SK-N-SH treated with all-trans-retinoic acid at 6 μM for 48 hours (cell line): ENCODE measurements around the gene OOSP4A.

Experiments
- ATAC-seq: fragments of 200-7000 bp; cut with Tn5 transposase; 3 replicates; pipeline ENCODE4 v1.9.1; 2020; ENCODE audit warnings: mild to moderate bottlenecking, moderate library complexity
- ARNTL ChIP-seq: fragments of 450-650 bp; formaldehyde crosslinking; IDR thresholded peaks from 2 replicates; pipeline ENCODE4 v1.5.0; 2020; ENCODE audit warnings: low read depth, mild to moderate bottlenecking, moderate library complexity, borderline replicate concordance
- BACH2 ChIP-seq: fragments of 250-450 bp; sonication (Bioruptor Pico); IDR thresholded peaks from 2 replicates; pipeline ENCODE4 v1.9.0; 2021; ENCODE audit warnings: mild to moderate bottlenecking, borderline replicate concordance
- GLIS3 ChIP-seq: fragments of 250-450 bp; sonication (Bioruptor Pico); IDR thresholded peaks from 2 replicates; pipeline ENCODE4 v1.5.0; 2020; ENCODE audit warnings: mild to moderate bottlenecking, moderate library complexity
- ISL1 ChIP-seq: fragments of 250-450 bp; sonication (Bioruptor Pico); IDR thresholded peaks from 2 replicates; pipeline ENCODE4 v2.1.2; 2022; ENCODE audit warnings: mild to moderate bottlenecking, moderate library complexity
- OSR1 ChIP-seq: fragments of 250-450 bp; sonication (Bioruptor Pico); IDR thresholded peaks from 2 replicates; pipeline ENCODE4 v1.8.0; 2022; ENCODE audit warnings: moderate library complexity, mild to moderate bottlenecking, inconsistent platforms
- POU6F1 ChIP-seq: fragments of 250-450 bp; sonication (Bioruptor Pico); IDR thresholded peaks from 2 replicates; pipeline ENCODE4 v1.8.0; 2021; ENCODE audit warnings: low read depth, mild to moderate bottlenecking, moderate library complexity, borderline replicate concordance
- PPARA ChIP-seq: fragments of 250-450 bp; sonication (Bioruptor Pico); IDR thresholded peaks from 2 replicates; pipeline ENCODE4 v1.5.0; 2020; ENCODE audit warnings: mild to moderate bottlenecking, borderline replicate concordance
- RARB ChIP-seq: fragments of 250-450 bp; sonication (Bioruptor Pico); IDR thresholded peaks from 2 replicates; pipeline ENCODE4 v1.8.0; 2021; ENCODE audit warnings: mild to moderate bottlenecking, moderate library complexity
- SNAI2 ChIP-seq: fragments of 250-450 bp; sonication (Bioruptor Pico); IDR thresholded peaks from 2 replicates; pipeline ENCODE4 v1.5.0; 2020; ENCODE audit warnings: mild to moderate bottlenecking, moderate library complexity
- TCF4 ChIP-seq: fragments of 250-450 bp; sonication (Bioruptor Pico); IDR thresholded peaks from 2 replicates; pipeline ENCODE4 v1.8.0; 2021; ENCODE audit warnings: mild to moderate bottlenecking, moderate library complexity, borderline replicate concordance
- TOX ChIP-seq: fragments of 250-450 bp; sonication (Bioruptor Pico); IDR thresholded peaks from 2 replicates; pipeline ENCODE4 v1.8.0; 2021; ENCODE audit warnings: mild to moderate bottlenecking, moderate library complexity, borderline replicate concordance
- ZC3H10 ChIP-seq: fragments of 250-450 bp; sonication (Bioruptor Pico); IDR thresholded peaks from 2 replicates; pipeline ENCODE4 v1.5.1; 2021; ENCODE audit warnings: mild to moderate bottlenecking, moderate library complexity
- ZFP3 ChIP-seq: fragments of 250-450 bp; sonication (Bioruptor Pico); IDR thresholded peaks from 2 replicates; pipeline ENCODE4 v1.5.0; 2020; ENCODE audit warnings: mild to moderate bottlenecking, moderate library complexity
- ZFP30 ChIP-seq: fragments of 450-650 bp; formaldehyde crosslinking; IDR thresholded peaks from 2 replicates; pipeline ENCODE4 v1.5.0; 2022; ENCODE audit warnings: mild to moderate bottlenecking, moderate library complexity
- ZNF565 ChIP-seq: fragments of 450-650 bp; formaldehyde crosslinking; conservative IDR thresholded peaks from 2 replicates; pipeline ENCODE4 v1.5.0; 2020; ENCODE audit warnings: low read depth, mild to moderate bottlenecking, moderate library complexity
- ZNF70 ChIP-seq: fragments of 450-650 bp; formaldehyde crosslinking; IDR thresholded peaks from 2 replicates; pipeline ENCODE4 v1.5.0; 2020; ENCODE audit warnings: mild to moderate bottlenecking, moderate library complexity
- ZNF8 ChIP-seq: fragments of 450-650 bp; formaldehyde crosslinking; IDR thresholded peaks from 2 replicates; pipeline ENCODE4 v1.5.0; 2020; ENCODE audit warnings: mild to moderate bottlenecking, moderate library complexity
- TF ChIP-seq, protein P1 (sequence below): fragments of 250-450 bp; sonication (Bioruptor Pico); IDR thresholded peaks from 2 replicates; pipeline ENCODE4 v1.5.1; 2021; ENCODE audit warnings: mild to moderate bottlenecking, moderate library complexity
- TF ChIP-seq, protein P2 (sequence below): fragments of 250-450 bp; sonication (Bioruptor Pico); IDR thresholded peaks from 2 replicates; pipeline ENCODE4 v1.8.0; 2020; ENCODE audit warnings: mild to moderate bottlenecking, moderate library complexity, borderline replicate concordance
- TF ChIP-seq, protein P3 (sequence below): fragments of 250-450 bp; sonication (Bioruptor Pico); IDR thresholded peaks from 2 replicates; pipeline ENCODE4 v1.5.1; 2020; ENCODE audit warnings: low read depth, mild to moderate bottlenecking, moderate library complexity

The OOSP4A gene

GRCh38 chr11:59943997-59944714 lies 19.7 kb upstream of the OOSP4A start:
- TF ChIP-seq, protein P1, sequence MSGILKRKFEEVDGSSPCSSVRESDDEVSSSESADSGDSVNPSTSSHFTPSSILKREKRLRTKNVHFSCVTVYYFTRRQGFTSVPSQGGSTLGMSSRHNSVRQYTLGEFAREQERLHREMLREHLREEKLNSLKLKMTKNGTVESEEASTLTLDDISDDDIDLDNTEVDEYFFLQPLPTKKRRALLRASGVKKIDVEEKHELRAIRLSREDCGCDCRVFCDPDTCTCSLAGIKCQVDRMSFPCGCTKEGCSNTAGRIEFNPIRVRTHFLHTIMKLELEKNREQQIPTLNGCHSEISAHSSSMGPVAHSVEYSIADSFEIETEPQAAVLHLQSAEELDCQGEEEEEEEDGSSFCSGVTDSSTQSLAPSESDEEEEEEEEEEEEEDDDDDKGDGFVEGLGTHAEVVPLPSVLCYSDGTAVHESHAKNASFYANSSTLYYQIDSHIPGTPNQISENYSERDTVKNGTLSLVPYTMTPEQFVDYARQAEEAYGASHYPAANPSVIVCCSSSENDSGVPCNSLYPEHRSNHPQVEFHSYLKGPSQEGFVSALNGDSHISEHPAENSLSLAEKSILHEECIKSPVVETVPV (CRISPR knock-in tag) = no peak
- no peak for TF ChIP-seq SNAI2 (CRISPR knock-in tag)
- TF ChIP-seq ZFP3 (CRISPR knock-in tag) = no peak
- no peak for TF ChIP-seq RARB
- no peak for TF ChIP-seq ZNF565 (CRISPR knock-in tag)
- TF ChIP-seq ZFP30 (CRISPR knock-in tag) = no peak
- TF ChIP-seq, protein P2, sequence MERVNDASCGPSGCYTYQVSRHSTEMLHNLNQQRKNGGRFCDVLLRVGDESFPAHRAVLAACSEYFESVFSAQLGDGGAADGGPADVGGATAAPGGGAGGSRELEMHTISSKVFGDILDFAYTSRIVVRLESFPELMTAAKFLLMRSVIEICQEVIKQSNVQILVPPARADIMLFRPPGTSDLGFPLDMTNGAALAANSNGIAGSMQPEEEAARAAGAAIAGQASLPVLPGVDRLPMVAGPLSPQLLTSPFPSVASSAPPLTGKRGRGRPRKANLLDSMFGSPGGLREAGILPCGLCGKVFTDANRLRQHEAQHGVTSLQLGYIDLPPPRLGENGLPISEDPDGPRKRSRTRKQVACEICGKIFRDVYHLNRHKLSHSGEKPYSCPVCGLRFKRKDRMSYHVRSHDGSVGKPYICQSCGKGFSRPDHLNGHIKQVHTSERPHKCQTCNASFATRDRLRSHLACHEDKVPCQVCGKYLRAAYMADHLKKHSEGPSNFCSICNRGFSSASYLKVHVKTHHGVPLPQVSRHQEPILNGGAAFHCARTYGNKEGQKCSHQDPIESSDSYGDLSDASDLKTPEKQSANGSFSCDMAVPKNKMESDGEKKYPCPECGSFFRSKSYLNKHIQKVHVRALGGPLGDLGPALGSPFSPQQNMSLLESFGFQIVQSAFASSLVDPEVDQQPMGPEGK (CRISPR knock-in tag) = no peak
- TF ChIP-seq POU6F1 (CRISPR knock-in tag) = no peak
- no peak for TF ChIP-seq PPARA
- no peak for TF ChIP-seq GLIS3 (CRISPR knock-in tag)
- TF ChIP-seq ARNTL (CRISPR knock-in tag) = no peak
- no peak for TF ChIP-seq TCF4 (CRISPR knock-in tag)
- TF ChIP-seq ISL1 (CRISPR knock-in tag) = no peak
- TF ChIP-seq ZNF8 (CRISPR knock-in tag) = no peak
- no peak for TF ChIP-seq BACH2
- no peak for TF ChIP-seq TOX (CRISPR knock-in tag)
- no peak for TF ChIP-seq OSR1
- TF ChIP-seq, protein P3, sequence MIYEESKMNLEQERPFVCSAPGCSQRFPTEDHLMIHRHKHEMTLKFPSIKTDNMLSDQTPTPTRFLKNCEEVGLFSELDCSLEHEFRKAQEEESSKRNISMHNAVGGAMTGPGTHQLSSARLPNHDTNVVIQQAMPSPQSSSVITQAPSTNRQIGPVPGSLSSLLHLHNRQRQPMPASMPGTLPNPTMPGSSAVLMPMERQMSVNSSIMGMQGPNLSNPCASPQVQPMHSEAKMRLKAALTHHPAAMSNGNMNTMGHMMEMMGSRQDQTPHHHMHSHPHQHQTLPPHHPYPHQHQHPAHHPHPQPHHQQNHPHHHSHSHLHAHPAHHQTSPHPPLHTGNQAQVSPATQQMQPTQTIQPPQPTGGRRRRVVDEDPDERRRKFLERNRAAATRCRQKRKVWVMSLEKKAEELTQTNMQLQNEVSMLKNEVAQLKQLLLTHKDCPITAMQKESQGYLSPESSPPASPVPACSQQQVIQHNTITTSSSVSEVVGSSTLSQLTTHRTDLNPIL (CRISPR knock-in tag) = no peak
- TF ChIP-seq ZNF70 (CRISPR knock-in tag) = no peak
- ATAC-seq = no peak

- no peak for ATAC-seq
- TF ChIP-seq, protein P1 (CRISPR knock-in tag) = no peak
- no peak for TF ChIP-seq ZNF8 (CRISPR knock-in tag)
Measured at GRCh38 chr11:59944720-59945119, 19.1 kb upstream of the OOSP4A start.

GRCh38 chr11:59953463-59954218 lies 10.2 kb upstream of the OOSP4A start:
- no peak for ATAC-seq
- TF ChIP-seq, protein P2 (CRISPR knock-in tag) = no peak
- TF ChIP-seq ISL1 (CRISPR knock-in tag) = no peak
- no peak for TF ChIP-seq POU6F1 (CRISPR knock-in tag)
- no peak for TF ChIP-seq ZC3H10 (CRISPR knock-in tag)
- no peak for TF ChIP-seq OSR1
- TF ChIP-seq, all 23 proteins: peak for 0
